HG03571 (cell line): Measurements from ENCODE around the gene PLA2G6.

Source experiments
- ATAC-seq: cut with Tn5 transposase; IDR thresholded peaks from one replicate; pipeline ENCODE4 v1.9.1; 2021; ENCODE audit not compliant: unreplicated experiment

The PLA2G6 gene

DNA sequence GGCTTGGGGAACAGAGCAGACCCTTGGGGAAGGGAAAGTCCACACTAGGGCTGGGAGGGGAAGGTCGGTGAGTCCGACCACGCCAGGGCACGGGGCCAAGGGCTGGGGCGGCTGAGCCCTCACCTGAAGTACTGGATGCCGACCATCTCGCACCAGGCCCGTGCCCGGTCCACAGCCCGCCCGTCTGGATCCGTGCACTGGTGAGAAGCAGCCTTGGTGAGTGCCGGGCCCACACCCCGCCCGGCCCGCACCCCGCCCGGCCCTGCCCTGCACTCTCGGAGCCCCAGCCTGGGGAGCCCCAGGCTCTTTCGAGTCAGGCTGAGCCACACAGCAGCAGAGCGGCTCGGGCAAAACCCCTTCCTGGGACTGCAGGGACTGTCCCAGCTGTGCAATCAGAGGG, 69.2 kb downstream of the PLA2G6 start:
- ATAC-seq = no peak

DNA sequence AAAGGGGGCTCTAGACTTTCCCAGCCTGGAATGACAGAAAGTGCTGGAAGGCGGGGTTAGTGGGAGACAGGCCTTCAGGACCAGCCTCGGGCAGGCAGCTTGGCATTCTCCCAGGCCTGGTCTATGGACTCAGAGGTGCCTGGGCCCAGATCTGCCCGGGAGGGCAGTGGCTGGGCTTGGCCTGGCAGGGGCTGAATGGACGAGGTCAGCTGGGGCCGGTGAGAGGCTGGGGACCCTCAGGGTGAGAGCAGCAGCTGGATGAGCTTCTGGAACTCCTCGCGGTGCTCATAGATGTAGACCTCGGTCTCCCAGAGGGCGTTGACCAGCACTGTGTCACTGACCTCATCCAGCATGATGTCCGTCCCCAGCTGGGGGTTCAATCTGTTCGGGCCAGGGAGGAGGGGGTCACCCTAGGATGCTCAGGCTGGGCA, 69.7 kb downstream of the PLA2G6 start:
- ATAC-seq = no peak

DNA sequence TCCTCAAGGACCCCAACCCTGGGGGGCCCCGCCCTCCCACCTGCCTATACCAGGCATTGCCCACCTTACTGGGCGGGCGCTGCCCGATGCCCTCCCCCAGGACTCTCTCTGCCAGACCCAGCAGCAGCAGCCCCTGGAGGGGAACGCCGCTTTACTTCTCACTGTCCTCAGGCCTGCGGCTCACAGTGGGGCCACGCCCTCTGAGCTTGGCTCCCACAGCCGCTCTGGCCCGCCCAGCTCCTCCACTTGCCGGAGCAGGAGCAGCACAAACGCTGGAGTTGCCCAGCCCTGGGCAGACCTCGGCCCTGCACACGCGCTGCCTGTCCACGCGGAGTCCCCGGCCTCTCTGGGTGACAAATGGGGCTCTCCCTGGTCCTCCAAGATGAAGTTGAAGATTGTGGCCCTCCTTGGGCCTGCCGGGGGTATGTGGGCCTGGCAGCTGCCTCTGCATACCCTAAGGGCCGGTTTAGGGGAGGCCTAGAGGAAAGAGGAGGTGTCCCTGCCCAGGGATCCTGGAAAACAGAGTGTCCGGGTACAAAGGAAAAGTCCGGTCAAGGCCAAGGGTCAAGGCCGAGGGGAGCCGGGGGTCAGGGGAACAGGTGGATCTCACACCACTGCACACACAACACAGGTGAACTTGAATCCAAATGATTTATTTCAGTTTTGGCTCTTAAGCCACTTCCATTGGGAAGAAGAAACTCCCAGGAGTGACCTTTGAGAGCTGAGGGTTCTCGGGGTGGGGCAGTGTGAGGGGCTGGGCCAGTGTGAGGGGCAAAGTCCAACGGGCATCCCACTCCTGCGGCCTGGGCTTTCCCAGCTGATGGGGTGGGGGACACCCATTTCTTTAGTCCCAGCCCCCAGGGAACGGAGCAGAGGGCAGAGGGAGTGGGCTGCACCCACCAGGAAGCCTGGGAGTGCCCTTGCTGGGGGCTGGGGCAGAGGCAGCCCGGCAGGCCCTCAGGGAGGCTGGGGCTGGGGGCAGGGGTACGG, 70.5 kb downstream of the PLA2G6 start:
- ATAC-seq = no peak

DNA sequence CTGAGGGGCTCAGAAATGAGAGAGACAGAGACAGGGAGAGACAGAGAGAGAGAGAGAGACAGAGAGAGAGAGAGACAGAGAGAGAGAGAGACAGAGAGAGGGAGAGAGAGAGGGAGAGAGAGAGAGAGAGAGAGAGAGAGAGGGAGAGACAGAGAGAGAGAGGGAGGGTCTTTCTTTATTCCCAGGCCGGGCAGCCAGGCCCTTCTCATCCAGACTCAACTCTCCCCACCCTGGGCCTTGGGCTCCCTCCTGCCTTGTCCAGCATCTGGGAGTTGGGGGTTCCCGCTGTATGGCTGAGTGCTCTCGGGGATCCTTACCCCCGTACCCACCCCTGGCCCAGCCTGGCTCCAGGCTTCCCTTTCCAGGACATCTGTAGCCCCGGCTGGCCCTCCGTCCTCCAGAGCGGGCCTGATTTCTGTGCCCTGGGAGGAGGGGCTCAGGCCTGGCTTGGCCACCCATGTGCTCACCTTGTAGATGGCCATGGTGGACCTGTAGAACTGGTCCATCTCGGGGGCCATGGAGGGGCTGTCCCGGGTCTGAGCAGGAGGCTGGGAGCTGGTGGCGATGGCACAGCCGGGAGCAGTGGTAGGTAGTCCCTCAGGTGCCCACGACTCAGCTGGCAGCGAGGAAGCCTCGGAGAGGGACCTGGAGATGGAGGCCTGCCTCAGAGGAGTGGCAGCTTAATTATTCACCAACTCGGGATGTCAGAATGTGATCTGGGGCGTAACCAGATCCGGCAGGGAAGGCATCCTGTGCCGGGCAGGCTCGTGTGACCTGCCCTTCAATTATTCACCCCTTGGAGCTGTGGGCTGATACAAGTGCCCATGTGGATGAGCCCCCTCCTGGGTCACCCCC, 71.4 kb downstream of the PLA2G6 start, which contains the start of gene BAIAP2L2:
Gene BAIAP2L2 (minus strand): TSS at position 677 of the 855 bp plus-strand sequence. CDS start 159 bp downstream, at position 518.
- ATAC-seq = no peak

DNA sequence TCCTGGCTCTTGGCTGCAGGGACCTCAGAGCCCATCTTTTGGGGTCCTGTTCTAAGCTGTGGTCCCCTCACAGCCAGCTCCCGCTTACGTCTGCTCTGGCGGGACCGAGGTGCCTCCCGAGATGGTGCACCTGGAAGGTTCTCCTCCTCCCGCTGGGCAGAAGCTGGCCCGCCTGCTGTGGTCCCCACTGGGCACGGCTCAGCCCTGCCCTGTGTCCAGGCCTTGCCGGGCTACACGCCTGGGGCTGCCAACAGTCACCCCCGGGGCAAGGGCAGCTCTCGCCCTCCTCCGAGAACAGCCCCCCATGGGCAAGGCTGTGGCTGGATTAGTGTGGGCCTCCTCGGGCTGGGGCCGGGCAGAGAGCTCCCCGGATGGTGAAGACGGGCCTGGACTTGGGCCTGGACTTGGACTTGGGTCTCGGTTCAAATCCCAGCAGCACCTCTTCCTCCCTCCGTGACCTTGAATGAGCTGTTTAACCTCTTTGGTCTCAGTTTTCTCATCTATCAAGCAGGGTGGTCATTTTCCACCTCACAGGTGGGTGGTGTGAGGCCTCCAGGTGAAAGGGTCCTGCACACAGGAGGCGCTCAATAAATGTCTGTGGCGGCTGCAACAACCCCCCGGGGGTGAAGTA, 72.1 kb downstream of the PLA2G6 start:
- ATAC-seq = no peak

DNA sequence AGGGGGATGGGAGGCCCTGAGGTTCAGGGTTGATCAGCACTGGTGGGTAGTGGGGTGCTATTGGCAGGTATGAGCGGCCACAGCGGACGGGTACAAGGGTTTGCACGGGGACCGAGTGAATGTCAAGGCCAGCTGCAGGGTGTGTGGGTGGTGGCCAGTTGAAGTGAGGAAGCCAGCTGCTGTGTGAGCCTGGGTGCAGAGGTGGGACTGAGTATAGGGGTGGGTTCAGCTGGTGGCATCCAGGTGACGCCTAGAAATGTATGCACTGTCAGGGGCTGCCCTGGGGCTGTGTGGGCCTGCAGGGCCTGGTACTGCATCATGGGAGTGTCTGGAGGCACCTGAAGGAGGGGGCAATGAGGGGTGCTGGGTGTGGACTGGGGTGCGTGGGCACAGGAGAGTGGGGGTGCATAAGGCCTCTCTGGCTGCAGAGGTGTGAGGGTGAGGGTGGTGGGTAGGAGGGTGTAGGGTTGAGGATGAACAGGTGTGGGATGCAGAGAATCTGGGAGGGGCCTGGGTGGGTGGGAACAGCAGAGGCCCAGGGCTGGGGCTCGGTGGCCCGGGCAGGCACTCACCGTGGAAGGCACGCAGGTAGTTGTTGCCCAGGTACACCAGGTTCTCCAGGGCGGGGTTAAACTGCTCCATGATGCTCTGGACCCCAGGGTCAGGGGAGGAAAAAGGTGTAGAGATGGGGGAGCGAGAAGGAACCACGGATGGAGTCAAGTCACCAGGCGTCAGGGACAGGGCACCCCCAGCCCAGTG, 72.9 kb downstream of the PLA2G6 start:
- no peak for ATAC-seq

DNA sequence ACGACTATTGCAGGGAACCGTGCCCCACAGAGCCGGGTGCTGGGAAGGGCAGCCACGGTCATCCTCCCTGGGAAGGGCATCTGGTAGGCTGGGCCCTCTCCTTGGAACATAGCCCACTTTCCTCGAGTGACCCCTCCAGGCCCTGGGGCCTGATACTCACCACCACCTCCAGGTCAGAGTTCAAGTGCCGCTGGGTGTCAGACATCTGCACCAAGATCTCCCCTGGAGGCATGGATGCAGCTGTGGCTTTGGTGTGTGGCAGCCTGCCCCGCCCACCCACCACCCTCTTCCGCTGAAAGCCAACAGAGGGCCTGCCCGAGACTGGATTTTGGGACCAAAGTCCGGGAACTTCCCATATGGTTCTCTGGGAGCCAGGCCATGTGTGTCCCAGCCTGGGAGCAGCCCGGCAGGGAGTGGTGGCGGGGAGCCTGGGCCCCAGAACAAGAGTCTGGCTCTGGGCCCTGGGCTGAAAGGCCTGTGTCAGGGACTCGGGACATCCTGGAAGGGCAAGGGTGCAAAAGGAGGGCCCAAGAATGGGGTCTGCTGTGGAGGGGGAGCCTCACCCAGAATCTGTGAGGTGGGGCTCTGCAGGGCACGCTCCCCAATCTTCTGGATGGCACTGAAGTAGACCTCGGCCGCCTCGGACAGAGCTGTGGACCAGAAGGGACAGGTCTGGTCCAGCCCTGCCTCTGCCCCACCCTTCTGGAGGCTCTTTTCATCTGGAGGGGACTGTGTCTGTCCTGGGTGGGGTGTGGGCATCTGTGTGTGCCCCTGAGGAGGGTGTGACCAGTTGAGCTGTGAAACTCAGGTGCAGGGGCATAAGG, 73.7 kb downstream of the PLA2G6 start:
- no peak for ATAC-seq

DNA sequence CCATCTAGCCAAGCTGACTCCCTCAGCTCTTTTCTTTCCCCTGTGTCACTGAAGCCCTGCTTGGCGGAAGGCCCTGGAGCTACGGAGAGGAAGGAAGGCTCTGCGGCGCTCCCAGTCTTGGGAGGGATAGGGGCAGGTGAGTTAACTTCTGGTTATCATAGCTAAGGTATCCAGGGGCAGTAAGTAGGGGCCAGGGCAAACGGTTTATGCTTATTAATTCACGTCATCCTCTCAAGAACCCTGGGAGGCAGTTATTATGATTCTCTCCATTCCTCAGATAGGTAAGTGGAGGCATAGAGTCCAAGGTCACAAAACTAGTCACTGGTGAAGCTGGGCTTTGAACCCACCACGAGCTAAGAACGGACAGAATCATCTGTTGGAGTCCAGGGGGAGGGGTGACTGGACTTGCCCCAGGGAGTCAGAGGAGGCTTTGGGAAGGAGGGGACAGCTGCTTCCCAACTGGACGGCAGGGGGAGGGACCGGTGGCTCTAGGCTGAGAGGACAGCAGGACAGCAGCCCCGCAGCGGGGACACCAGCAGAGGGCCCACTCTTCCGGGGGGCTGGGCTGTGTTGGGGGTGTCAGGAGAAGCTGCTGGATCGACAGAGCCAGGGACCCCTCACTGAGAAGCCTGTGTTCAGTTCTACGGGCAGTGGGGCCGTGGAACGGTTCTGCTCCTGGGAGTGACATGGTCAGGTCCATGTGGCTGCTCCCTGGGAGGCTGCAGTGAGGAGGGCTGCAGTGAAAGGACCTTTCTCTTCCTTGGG, 74.6 kb downstream of the PLA2G6 start:
- no peak for ATAC-seq

DNA sequence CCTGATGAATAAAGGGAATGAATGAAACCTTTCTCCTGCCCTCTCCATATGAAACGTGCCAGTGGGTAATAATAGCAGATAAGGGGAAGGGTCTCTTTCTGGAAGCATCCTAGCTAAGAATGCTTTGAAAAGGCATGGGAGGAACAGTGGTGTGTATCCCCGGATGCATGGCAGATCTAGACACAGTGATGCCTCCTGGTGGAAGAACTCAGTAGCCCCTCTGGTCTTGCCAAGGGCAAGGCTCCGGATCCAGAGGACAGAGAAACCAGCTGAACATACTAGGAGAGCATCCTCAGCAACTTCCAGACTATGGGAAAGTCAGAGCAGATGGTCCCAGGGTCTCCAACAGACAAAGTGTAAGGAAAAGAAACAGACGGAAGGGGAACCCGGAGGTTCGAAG, 77.5 kb downstream of the PLA2G6 start:
- ATAC-seq = no peak

DNA sequence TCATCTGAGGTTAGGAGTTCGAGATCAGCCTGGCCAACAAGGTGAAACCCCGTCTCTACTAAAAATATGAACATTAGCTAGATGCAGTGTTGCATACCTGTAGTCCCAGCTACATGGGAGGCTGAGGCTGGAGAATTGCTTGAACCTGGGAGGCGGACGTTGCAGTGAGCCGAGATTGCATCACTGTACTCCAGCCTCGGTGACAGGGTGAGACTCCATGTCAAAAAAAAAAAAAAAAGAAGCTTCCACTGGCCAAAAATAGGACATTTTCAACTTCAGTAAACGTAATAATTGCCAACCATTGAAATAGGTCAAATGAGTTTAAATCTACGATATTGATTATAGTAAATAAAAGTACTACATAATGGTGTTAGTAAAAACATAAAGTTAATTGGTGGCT, 78.0 kb downstream of the PLA2G6 start:
- ATAC-seq = no peak

DNA sequence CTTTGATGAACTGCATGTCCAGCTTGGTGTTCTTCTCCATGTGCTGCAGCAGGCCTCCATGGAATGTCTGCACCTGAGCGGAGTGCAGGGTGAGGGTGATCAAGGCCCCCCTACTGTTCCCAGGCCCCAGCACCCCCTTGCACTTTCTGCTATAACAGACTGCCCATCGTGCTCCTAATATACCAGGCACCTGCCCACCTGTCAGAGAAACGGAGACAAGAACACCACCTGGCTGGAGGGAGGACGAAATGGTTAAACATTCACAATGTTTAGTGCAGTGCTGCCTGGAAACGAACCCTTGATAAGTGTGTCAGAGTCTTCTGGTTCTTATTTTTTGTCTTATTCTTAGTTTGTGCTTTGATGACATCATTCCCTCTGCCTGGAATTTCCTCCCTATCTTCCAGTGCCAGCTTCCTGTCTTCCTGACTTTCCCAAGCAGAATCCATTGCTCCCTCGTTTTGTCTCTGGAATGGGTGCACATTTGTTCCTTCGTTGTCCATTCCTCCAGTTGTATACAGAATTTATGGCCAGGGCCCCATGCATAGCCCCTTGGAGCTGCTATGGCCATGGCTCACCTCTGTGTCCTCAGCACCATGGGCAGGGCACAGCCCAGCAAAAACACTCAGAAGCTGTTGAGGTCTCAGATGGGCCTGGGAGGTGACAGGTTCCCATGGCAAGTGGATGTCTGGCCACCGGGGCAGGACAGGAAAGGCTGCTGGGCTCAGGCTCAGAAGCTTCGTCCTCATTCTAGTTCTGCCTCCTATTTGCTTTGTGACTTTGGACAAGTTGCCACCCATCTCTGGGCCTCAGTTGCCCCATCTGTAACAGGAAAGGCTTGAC, 83.0 kb downstream of the PLA2G6 start:
- no peak for ATAC-seq

DNA sequence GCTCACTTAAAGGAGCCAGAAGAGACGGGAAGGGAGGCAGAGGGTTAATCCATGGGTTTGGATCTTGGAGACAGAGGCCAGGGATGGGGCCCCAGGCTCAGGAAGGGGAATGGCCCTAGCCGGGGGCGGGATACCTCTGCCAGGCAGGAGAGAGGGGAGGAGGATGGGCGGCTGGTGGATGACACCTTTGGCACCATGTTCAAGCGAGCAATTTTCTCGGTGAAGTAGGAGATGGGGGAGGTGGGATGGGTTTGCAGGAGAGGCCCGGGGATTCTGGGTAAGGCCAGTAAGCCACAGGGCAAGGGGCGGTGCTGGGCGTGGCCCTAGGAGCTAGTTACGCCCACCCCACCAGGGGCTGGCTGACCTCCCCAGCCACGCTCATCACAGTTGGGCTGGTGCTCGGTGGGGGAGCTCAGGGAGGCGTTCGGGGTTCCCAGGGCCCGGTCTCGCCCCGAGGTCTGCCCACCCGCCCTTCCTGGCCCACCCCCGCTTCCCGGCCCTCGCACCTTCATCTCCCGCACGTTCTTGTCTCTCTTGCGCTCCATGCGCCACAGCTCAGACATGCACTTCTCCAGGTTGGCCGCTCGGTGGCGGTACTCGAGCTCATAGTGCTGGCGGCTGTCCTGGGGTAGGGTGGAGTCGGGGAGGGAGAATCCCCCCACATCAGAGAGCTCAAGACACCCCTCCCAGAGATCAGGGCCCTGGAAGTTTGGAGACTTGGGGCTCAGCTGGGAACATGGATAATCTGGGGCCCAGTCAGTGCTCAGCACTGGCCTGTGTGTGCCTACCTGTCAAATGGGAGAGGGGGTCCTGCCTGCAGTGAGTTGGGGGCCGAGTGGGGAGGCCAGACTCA, 83.8 kb downstream of the PLA2G6 start:
- no peak for ATAC-seq

DNA sequence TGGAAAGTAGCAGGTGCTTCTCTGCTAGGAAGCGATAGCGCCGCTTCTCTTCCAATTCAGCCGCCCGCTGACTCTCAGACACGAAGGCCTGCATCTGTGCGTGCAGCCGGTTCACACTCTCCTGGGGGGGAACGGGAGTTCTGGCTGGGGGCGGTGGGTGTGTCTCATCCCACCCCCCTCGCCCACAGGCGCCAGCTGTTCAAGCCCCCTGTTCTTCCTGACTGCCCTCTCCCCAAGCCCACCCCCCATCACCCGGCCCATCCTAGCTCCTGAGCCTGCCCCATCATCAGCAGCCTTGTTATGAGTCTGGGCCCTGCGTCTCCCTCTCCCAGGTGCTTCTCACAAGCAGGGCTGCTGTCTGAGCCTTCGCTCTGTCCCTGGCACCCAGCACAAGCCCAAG, 84.6 kb downstream of the PLA2G6 start:
- ATAC-seq = no peak

DNA sequence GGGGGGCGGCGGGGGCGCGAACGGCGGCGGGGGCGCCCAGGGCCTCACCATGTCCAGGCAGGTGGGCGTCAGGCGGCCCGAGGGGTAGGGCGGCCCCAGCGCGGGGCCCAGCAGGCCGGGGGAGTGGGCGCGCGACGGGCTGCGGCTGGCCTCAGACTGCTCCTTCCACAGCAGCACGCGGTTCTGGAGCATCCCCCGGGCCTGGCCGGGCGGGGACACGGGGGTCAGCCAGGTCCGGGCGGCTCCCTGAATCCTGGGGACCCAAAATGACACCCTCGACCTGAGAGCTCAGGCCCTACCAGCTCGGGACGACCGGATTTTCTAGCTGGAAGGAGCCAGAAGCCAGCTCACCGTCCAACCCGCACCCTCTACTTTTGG, 92.2 kb downstream of the PLA2G6 start:
- ATAC-seq = no peak

DNA sequence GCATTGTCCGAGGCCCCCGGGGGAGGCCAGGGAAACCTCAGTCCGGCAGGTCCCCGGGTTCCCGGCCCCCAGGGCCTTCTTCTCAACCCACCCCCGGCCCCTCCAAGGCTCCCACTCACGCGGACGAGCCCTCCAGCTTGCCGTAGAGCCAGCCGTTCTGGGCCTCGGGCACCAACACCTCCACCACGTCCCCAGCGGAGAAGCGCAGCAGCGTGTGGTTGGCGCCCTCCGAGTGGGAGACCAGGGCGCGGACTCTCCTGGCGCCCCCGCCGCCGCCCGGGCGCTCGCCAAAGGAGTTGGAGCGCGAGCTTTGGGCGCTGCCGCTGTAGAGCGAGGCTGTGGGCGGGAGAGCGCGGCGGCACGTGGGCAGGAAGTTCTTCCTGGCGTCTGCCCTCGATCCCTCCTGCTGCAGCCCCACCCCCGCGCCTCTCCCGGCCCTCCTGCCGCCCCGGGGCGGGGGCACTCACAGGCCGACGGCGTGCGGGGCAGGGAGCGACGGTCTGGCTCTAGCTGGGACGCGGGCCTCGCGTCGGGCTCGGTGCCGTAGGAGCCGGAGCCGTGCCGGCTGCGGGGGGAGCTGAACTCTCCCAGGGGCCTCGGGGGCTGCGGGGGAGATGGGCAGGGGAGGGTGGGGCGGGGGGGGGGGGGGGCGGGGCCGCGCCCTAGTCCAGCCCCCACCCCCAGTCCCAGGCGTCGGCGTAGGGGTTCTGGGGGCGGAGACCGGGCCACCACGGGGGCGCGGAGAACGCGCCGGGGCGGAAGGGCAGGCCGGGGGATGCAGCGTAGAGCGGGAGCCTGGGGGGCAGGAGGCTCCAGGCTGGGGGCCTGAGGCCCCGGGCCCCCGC, 92.8 kb downstream of the PLA2G6 start:
- ATAC-seq = no peak

DNA sequence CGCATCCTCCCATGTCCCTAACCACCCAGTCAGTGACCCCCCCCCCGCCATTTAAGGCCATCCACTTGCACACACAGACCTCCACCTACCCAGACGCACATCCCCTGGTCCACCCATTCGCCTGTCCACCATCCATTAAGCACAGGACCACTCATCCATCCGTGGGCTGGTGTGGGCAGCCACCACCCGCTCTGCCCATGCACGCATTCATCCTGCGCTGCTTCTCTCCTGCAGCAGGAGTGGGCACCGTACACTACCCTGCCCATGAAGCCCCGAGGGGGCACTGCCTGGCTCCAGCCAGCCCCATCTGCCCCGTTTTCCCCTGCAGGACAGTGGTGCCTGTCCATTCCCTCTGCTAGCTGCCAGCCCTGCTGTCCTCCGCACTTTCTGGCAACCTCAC, 93.8 kb downstream of the PLA2G6 start:
- ATAC-seq = no peak
